Measurements from ENCODE around the gene MCEE.
"Not testable (repeated sequence)": the region's sequence is repeated elsewhere in the genome, so short reads cannot be mapped to it uniquely, and the experiment has no call there.

MCEE gene

DNA sequence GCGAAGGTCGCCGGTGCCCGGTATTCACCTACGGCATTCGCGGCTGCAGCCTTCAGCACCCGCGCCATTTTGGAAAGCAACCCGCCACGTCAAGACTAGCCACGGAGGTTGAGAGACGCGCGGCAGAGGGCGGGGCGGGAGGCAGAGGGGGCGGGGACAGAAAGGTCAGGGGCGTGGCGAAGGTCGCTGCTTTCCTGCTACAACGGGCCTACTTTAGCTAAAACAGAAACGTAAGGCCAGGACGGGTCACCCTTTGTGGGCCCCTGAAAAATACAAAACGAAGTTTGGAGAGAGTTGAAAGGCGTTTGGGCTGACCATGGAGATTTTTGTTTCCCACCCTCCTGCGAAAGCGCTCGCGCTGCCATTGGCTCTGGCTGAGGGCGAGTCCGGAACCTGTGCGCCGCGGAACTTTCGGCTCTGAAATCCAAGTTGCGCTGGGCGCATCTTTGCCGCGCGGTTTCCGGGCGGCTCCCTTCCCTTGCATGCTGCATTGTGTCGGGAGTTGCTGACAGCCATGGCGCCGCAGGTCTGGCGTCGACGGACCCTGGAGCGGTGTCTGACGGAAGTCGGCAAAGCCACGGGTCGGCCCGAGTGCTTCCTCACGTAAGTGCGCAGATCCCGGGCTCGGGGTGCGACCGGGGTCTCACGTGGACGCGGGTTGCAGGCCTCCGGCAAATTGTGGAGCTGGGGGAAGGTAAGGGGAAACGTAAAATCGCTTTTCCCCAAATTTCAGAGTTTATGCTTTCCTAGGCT, at the start of gene MCEE, which contains the start of gene MPHOSPH10:
MCEE (minus strand) TSS at position 78 of the 753 bp plus-strand sequence; CDS start at position 68, 10 bp downstream.
MPHOSPH10 (plus strand) TSS at position 483 of the 753 bp plus-strand sequence; CDS start at position 515, 32 bp downstream.
- peak; percentile 50 for DNase-seq (ENCODE audit: low read depth)

DNA sequence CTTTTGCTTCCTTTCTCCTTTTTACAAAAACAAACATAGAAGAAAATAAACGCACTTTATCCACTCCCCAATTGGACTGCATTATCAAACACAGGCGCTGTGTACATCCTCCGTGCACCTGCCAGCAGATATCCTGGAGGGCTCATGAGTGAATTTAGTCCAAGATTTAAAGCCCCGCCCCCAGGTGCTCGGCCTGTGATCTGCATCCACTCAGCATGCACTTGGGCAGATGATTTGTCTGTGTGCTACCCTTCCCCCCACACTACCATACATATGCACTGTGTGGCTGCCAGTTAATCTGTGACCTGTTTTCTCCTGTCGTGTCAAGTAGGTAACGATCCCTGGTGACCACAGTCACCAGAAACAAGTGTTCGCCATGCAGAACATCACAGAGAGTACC, 48.8 kb upstream of the MCEE start:
- DNase-seq (ENCODE audit: low read depth): not testable (repeated sequence)

DNA sequence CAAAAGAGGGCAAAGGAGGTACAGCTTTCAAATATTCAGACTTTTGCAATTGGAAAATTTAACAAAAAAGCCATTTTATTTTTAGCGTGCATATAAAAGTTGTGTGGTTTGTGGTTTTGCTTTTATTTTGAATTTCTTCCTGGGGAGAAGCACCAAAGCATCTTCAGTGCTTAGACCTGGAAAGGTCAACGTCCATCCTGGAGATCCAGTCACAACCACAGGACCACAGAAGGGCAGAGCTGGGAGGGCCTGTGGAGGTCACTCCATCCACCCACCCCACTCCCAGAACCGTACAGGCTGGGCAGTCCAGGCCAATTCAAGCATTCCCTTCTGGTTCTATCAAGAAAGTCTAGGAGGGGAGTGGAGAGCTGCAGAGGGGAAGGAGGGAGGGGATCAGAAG, 44.2 kb upstream of the MCEE start:
- DNase-seq (ENCODE audit: low read depth): no peak

DNA sequence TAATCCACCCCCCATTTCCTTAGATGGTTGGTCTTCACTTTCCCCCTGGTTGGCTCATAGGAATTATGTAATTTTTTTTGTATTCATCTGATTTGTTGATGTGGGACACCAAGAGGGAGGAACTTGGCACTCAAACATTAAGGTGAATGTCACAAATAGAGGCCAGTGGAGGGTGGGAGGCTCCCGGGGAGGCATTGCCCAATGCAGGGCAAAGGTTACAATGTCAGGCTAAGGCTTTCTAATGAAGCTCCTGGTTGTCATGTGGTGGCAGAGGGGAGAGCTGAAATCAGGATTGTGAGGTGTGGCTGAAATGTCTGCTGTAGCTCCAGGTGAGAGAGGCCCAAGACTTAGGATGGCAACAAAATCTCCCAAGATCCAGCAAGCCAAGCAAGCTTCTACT, 43.1 kb upstream of the MCEE start:
- no peak for DNase-seq (ENCODE audit: low read depth)

DNA sequence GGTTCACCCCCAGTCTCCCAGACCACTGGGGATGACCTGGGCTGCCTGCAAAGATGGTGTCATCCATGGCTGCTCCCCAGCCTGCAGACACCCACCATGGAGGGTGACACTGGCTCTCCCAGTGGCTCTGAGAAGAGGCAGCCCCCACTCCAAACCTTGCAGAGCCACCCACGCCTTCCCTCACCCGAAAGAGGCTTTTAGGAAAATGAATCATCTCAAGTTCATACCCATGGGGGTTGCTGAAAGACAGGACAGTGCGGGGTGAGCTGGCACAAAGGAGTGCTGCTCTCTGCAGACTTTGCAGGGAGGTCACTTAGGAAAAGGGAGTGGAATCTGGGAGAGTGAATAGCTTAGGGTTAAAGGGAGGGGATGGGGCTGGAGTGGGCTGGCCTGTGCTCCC, 36.8 kb upstream of the MCEE start:
- DNase-seq (ENCODE audit: low read depth): no peak

DNA sequence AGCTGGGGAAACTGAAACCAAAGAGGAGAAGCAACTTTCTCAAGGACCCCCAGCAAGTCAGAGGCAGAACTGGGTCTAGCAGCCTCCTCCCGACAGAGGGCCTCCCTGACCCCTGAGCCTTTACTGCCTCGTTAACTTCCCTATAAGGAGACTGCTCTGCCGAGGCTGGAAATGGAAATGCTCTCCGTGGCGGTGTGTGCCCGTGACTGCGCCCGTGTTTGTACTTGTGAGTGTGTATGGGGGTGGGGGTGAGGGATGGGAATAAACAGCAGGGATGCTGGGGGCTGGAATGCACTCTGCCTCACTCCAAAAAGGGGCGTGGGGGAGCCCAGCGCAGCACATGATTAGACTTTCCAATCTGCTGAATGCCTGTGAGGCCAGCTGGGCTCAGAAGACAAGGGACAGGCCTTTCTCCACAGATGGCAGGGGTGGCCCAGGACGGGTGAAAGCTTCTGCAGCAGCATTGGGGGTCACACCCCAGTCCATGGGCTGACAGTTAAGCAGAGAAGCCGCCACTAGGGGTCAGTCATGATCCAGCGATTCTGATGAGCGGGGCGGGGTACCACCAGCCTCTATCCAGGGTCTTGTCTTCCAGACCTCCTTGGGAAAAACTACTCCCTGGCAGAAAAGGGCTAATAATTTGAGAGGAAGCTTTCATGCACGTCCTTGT, 27.2 kb upstream of the MCEE start:
- DNase-seq (ENCODE audit: low read depth): no peak

DNA sequence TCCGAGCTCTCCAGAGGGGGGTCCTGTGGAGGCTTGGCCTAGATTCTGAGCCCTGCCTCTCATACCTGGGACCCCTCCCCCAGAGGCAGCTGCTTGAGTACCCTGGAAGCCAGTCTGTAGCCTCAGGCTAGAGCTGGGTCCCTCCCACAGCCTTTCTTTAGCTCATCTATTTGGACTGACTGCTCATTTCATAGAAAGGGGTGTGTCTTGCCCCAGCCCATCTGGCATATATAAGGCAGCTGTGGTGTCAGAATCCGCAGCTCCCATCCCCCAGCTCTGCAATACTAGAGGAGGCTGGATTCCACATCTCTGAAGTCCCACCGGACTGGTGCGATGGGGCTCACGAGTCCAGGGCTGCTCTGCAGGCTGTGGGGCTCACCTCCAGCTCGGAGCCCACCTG, 26.5 kb upstream of the MCEE start:
- DNase-seq (ENCODE audit: low read depth): no peak

DNA sequence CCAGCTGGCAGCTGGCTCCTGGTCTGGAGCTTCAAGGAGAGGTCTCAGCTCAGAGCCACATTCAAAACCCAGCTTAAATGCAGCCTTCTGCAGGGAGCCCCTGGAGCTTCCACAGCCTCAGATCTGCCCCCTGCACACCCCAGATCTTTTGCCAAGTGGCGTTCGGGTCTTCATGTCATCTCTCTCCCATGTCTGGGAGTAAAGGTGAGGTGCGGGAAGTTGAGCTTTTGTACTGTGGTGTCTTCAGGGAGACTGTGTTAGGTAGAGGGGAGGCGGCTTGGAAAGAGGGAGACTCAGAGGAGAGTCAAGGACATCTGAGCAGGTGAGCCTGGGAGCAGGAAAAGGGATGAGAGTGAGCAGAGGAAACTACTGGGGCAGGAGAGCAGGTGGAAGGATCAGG, 25.8 kb upstream of the MCEE start:
- no peak for DNase-seq (ENCODE audit: low read depth)

DNA sequence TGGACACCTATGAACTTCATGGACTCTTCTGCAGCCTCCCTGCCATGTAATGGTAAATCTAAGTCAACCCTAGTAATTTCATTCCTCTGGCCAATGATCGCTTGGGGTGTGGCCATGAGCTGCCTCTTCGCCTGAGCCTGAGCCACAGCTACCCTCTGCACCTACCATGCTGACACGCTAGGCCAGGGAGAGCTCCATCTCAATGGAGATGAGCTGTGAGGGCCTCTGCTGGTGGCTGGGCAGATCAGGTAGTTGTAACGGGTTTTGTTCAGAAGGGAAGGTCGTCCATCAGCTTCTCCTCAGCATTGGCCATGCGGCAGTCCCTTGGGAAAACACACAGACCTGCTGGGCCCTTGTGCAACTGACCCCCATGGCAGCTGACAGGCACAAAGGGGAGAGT, 24.8 kb upstream of the MCEE start:
- DNase-seq (ENCODE audit: low read depth): no peak

DNA sequence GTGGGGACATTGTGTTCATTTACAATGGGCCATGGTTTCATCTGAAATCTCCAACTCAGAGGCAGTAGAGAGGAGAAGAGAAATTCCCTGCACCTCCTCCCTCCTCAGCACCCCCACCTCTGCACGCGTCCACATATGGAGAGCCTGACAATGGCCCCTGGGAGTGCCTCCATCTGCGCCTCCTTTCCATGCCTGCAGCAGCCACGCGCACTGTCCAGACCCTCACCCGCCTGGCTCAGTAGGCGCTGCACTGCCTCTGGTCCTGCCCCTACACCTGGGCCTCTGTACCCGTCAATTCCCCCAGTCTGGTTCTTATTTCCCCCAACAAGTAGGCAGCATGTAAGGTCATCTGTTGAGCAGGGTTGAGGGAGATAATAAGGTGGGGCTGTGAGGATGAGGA, 24.2 kb upstream of the MCEE start:
- no peak for DNase-seq (ENCODE audit: low read depth)

DNA sequence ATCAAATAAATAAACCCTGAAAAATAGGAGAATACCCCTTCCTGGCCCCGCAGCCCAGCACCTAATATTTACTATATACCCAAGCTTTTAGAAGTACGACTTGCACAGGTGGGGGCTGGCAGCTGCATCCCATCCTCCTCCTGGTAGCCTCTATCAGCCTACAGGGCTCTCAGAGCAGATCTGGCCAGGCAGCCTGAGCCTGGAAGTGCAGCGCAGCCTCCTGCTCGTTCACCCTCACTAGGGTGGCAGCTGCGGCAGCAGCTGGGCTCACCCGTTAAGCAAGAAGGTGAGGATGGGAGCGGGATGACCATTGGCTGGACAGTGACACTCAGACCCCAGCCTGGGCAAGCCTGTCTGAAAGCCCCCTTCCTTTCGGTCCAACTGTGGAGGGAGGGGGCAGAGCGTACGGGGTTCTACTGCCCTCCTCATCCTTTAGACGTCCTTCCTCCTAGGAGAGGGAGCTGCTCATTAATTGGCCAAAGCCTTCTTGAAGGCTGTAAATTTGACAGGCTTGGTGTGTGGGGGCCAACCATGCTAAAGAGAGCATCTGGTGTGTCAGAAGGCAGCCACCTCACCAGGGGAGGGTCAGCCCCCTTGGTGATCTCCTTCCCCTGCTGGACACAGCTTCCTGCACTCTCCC, 23.7 kb upstream of the MCEE start:
- DNase-seq (ENCODE audit: low read depth): no peak

DNA sequence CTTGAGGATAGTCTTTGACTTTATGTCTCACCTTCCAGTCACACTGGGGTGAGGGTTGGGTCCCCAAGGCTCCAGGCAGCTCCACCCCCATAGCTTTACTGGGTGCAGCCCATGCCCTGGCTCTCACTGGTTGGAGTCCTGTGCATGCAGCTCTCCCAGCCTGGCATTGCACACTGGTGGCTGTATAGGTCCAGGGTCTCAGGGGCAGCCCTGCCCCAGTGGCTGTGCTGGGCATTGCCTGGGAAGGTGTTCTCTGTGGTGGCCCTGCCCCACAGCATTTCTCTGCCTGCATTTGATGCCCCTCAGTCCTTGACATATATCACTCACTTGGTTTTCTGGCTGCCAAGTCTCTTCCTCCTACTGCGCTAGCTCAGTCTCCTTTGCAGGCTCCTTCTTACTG, 21.6 kb upstream of the MCEE start:
- DNase-seq (ENCODE audit: low read depth): no peak

DNA sequence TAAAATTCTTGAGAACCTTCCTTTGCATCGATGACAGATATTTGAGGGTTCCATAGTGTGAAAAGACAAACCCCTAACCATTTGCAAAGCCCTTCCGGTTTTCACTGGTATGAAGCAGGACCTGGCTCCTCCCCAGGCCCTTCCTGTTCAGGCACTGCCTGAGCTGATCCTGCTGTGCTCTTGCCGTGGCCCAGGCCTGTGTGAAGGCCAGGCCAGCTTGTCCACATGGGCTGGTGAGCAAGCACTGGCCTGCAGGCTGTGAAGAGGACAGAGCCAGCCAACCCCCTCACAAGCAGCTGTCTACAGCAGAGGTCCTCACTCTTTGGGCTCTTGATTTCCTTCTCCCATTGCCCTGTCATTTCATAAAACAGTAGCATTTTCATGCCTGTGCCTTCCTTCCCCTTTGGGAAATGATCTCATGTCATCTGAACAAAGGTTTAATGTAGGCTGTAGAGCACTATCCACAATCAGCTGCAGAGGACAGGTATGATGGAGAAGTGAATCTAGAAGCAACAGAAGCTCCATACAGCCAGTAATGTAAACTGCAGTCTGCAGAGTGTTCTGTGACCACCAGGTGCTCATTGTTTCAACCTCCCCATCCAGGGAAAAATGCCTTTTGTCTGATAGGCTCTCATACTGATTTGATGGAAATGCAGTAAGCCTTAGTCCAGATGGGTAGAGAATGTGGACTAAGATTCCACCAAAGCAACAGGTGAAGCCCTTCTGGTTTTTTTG, 20.2 kb upstream of the MCEE start:
- no peak for DNase-seq (ENCODE audit: low read depth)

DNA sequence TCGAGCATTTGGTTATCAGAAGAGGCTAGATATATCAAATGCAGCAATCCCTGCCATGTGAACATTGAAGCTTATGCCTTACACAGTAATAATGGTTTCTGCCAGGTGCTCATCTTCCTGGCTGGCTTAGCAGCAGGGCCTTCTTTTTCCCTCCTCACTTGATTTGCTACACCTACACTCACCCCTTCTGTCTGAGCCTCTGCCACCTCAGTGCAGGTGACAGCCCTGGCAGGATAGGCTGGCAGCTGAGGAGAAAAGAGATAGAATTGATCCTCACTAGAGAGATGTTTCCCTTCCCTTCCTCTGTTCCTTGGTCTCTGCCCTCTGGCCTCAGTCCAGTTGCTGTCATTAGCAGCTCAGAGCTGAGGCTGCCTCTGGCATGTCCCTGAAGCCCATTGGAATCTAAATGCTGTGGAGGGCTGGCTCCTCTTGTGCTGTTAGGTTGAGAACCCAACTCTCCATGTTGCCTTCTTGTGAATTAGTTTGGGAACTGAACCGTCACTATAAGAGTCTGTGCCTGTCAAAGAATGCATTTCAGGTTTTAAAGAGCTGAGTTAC, 18.6 kb upstream of the MCEE start:
- DNase-seq (ENCODE audit: low read depth): no peak

DNA sequence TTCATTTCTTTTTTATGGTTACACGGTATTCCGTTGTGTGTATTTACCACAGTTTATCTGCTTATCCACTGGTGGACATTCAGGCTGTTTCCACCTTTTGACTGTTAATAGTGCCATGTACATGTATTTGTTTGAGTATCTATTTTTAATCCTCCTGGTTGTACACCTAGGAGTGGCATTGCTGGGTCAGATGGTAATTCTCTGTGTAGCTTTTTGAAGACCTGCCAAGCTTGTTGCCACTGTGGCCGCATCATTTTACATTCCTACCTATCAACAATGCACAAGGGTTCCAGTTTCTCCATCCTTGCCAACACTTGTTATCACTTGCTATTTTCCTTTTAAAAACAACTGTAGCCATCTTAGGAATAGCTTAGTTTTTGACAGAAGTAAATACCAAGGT, 13.8 kb upstream of the MCEE start:
- DNase-seq (ENCODE audit: low read depth): no peak

DNA sequence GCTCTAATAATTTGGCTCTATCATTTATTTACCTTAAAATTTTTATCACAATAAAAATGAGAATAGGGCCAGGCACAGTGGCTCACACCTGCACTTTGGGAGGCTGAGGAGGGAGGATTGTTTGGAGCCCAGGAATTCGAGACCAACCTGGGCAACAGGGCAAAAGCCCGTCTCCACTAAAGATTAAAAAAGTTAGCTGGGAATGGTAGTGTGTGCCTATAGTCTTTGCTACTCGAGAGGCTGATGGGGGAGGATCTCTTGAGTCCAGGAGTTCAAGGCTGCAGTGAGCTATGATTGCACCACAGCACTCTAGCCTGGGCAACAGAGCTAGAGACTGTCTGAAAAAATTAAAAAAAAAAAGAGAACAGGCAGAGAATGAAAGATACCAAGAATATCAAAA, 6.1 kb upstream of the MCEE start:
- DNase-seq (ENCODE audit: low read depth): no peak

DNA sequence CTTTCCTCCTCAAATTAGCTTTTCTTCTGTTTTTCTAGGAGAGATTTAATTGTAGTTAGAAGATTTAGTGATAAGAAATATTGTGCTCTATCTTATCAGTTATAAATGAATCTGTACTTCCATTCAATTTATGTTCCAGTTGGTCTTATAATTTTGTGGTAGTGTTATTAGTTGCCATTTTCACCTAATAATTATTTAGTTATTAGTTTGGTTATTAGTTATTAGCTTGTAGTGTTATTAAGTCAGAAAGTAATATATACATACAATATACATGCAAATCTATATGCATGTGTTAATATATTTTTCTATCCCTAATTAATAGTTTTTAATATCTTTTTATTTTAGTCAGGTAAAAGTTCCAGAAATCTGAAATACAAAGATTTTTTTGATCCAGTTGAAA, 3.6 kb upstream of the MCEE start:
- no peak for DNase-seq (ENCODE audit: low read depth)

DNA sequence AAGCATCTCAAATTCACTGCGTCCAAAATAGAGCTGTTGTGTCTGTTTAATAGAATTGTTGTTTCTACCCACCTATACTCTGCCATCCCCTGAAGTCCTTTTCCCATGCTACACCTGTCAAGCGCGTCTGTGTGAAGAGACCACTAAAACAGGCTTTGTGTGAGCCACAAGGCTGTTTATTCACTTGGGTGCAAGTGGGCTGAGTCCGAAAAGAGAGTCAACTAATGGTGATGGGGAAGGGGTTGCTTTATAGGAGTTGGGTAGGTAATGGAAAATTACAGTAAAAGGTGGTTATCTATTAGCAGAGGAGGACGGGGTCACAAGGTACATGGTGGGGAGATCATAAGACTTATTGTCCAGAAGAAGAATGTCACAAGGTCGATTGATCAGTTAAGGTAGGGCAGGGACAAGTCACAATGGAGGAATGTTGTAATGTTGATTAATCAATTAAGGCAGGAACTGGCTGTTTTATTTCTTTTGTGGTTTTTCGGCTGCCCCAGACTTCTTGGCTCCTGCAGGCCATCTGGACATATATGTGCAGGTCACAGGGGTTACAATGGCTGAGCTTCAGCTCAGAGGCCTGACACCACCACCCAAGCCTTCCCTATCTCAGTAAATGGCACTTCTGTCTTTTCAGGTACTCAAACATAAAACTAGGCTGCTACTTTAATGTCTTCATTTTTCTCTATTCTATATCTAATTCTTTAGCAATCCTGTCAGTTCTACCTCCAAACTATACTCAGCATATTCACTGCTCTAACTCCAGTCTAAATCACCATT, 1.5 kb upstream of the MCEE start:
- DNase-seq (ENCODE audit: low read depth): not testable (repeated sequence)

DNA sequence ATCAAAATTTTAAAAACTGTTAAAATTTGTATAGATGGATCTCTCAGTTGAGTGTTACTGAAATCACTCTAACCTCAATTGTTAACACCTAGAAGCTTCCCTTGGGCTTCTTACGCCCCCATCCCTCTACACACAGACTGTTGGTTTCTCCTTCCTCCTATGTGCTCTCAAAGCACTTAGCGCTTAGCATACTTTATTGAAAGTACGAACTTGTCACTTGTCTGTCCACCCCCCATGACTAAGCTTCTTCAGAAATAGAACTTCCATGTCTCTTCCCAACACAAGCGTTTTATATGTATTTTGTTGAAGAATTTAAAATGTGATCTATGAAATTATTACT, 846 bp upstream of the MCEE start:
- no peak for DNase-seq (ENCODE audit: low read depth)

DNA sequence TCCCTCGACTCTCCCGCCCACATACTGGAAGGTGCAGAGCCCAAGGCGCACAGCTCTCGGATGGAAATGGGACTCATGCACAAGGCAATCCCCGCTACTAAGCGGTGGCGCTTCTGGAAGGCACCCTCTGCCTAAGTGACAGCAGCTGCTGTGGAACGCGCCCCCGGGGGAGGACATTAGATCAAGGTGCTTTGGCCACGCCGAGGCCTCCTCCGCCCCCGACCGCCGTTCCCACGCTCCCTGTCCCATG, 202 bp downstream of the MCEE start:
- no peak for DNase-seq (ENCODE audit: low read depth)

DNA sequence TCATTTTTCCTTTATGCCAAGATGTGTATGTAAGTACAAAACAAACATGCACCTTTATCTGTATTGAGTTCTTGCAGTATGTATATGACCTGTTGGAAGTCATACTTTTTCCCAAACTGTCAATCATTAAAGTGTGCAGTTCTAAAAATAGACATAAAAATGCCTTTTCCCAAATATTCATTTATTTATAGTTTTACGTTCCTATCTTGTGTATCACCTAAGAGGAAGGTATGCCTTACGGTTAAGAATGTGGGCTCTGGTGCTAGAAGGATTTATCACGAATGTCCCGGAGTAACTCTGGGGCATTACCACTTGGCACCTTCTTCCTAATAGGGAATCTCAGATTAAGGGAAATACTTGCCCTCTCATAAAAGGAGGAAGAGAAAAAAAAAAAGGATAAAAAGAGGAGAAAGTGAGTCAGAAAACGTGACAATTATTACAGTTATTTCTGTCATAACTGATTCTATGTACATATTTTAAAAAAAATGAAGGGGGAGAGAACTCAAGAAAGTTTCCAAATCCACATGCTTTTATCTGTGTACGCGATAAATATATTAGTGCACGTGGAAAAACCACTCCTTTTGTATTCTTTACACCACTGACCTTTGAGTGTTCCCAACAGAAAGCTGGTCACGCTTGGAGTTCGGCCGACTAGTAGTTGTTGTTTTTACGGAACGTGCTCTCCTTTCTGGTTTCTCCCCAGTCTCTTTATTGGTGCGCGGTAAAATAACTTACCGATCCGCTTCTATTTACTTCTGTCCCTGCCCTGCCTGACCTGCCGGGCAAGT, 721 bp downstream of the MCEE start:
- DNase-seq (ENCODE audit: low read depth): no peak

All from non-pigmented ciliary epithelial cell (primary cell).